Aorta (tissue), 5 donors: ENCODE results near the gene CDC42. TPM values are rescaled to one million over a fixed set of nuclear protein-coding genes. Genes with fewer than 3 reads are reported as not detected.

Experiments used
- ATAC-seq: fragments of 200-7000 bp; cut with Tn5 transposase; one replicate; pipeline ENCODE4 v1.9.1; 2022; ENCODE audit warnings: moderate library complexity; ENCODE audit not compliant: low FRiP score
- DNase-seq, 2 donors: peaks; one replicate each; pipeline ENCODE4 v3.0.0-alpha.2; 2020
- H3K27ac ChIP-seq, 2 donors: one replicate each; pipeline ENCODE4 v1.5.1; 2013; ENCODE audit warnings: low read length in 2 of 2, mild to moderate bottlenecking in 2 of 2, moderate library complexity in 2 of 2, control low read depth in 1 of 2, inconsistent platforms in 1 of 2, low read depth in 1 of 2
- H3K27me3 ChIP-seq, 2 donors: one replicate each; pipeline ENCODE4 v1.6.1; 2013; ENCODE audit warnings: control low read depth in 1 of 2, low read length in 1 of 2, mild to moderate bottlenecking in 1 of 2, moderate library complexity in 1 of 2; ENCODE audit not compliant: insufficient read depth in 2 of 2, control insufficient read depth in 1 of 2
- H3K36me3 ChIP-seq, 2 donors: one replicate each; pipeline ENCODE4 v1.6.1; 2013; ENCODE audit warnings: control low read depth in 1 of 2, low read length in 1 of 2, mild to moderate bottlenecking in 1 of 2; ENCODE audit not compliant: insufficient read depth in 2 of 2, control insufficient read depth in 1 of 2
- H3K4me1 ChIP-seq, 2 donors: one replicate each; pipeline ENCODE4 v1.6.1; 2013; ENCODE audit warnings: low read length in 2 of 2, control low read depth in 1 of 2, mild to moderate bottlenecking in 1 of 2, moderate library complexity in 1 of 2; ENCODE audit not compliant: insufficient read depth in 2 of 2, control insufficient read depth in 1 of 2
- H3K4me3 ChIP-seq, 2 donors: one replicate each; pipeline ENCODE4 v1.5.1; 2013; ENCODE audit warnings: low read length in 2 of 2, control low read depth in 1 of 2, mild to moderate bottlenecking in 1 of 2
- H3K9me3 ChIP-seq: one replicate; pipeline ENCODE4 v1.6.1; 2013; ENCODE audit warnings: mild to moderate bottlenecking, low read length; ENCODE audit not compliant: control insufficient read depth
- WGBS, 2 donors: extraction: QIAGEN DNeasy Blood & Tissue Kit; methylation state at CpG; one replicate each; pipeline ENCODE4 v1.1.7; 2013; 5-methylcytosine and 5-hydroxymethylcytosine counted together
- intact Hi-C, 2 donors: fragments of 100-400 bp; cut with DNase I; formaldehyde crosslinking; loops; one replicate each; pipeline versions ENCODE4 v1.14.2 to v1.15.0; 2022
- polyA plus RNA-seq, 2 donors: library from polyadenylated mRNA; stranded (reverse); fragments of 200-250 nt; gene quantifications; one replicate each; pipeline ENCODE4 v1.2.3, GENCODE V29; 2013
- total RNA-seq, 2 donors: library from RNA; stranded (reverse); fragmentation: NEBNext Ultra II Directional; extraction: Animal tissue kit (Norgen Biotek cat#: 25700); gene quantifications; one replicate each; pipeline ENCODE4 v1.2.1, GENCODE V29; 2021
- donor health status: healthy with polysubstance abuse.
- donor health status: Bipolar disorder and iron deficiency.
- donor health status: DM: no; HTN: no; CAD: no.
- donor health status: DM: no; HTN: no; CAD: no.
- donor health status: DM: yes; HTN: yes; CAD: no.

CDC42 gene
- total and polyA plus RNA-seq, 4 donors: 123 to 211 (median 190) TPM

- no peaks in the 10 kb centered on the region for H3K36me3 ChIP-seq
These were observed 62.8 kb downstream of the CDC42 start for GRCh38 chr1:22115286-22115685.

GRCh38 chr1:22117238-22117637, 64.7 kb downstream of the CDC42 start:
- no peak overlapping the region for H3K4me3 ChIP-seq
- no peaks in the 10 kb centered on the region for H3K36me3 ChIP-seq
- no peak for ATAC-seq
- 48 to 56% methylated on average over 4 of the region's 4 CpGs for WGBS, 2 donors
- no peaks in the 10 kb centered on the region for H3K4me1 ChIP-seq
- H3K27ac ChIP-seq: no peak overlapping the region
- DNase-seq: no peak
- intact Hi-C loops: no loop called here
- no peaks in the 10 kb centered on the region for H3K27me3 ChIP-seq
- no peaks in the 10 kb centered on the region for H3K9me3 ChIP-seq

More at GRCh38 chr1:22115286-22115685, 62.8 kb downstream of the CDC42 start:
- WGBS, 2 donors: 76 to 80% methylated on average over 6 of the region's 6 CpGs
- H3K9me3 ChIP-seq: no peaks in the 10 kb centered on the region
- no peak overlapping the region for H3K4me3 ChIP-seq
- H3K27me3 ChIP-seq: no peaks in the 10 kb centered on the region
- DNase-seq (no peak), ATAC-seq (no peak)
- H3K4me1 ChIP-seq: no peaks in the 10 kb centered on the region
- intact Hi-C loops: no loop called here
- H3K27ac ChIP-seq: no peak overlapping the region

GRCh38 chr1:22117851-22118250, 65.3 kb downstream of the CDC42 start:
- Histone ChIP-seq H3K4me3 (no peak overlapping the region), H3K36me3 (no peaks in the 10 kb centered on the region), H3K27me3 (no peaks in the 10 kb centered on the region), H3K4me1 (no peaks in the 10 kb centered on the region), H3K27ac (no peak overlapping the region), H3K9me3 (no peaks in the 10 kb centered on the region)
- WGBS, 2 donors: 39 to 55% methylated on average over 5 of the region's 5 CpGs
- intact Hi-C loops: no loop called here
- no peak for ATAC-seq
- no peak for DNase-seq

- H3K27me3 ChIP-seq: no peaks in the 10 kb centered on the region
- no peaks in the 10 kb centered on the region for H3K9me3 ChIP-seq
- ATAC-seq: no peak
- H3K36me3 ChIP-seq: no peaks in the 10 kb centered on the region
- DNase-seq: no peak
- intact Hi-C loops: no loop called here
- no peak overlapping the region for H3K27ac ChIP-seq
- no peak overlapping the region for H3K4me3 ChIP-seq
- H3K4me1 ChIP-seq: no peaks in the 10 kb centered on the region
- 80 to 92% methylated on average over 8 of the region's 8 CpGs for WGBS, 2 donors
These were observed 65.9 kb downstream of the CDC42 start for GRCh38 chr1:22118291-22118992.

- DNase-seq (no peak), ATAC-seq (no peak)
- no peaks in the 10 kb centered on the region for H3K9me3 ChIP-seq
- 94 to 95% methylated on average over 44 of the region's 44 CpGs for WGBS, 2 donors
- no peaks in the 10 kb centered on the region for H3K36me3 ChIP-seq
- H3K27me3 ChIP-seq: no peaks in the 10 kb centered on the region
- H3K4me3 ChIP-seq: no peak overlapping the region
- intact Hi-C loops: no loop called here
- H3K4me1 ChIP-seq: no peaks in the 10 kb centered on the region
- no peak overlapping the region for H3K27ac ChIP-seq
These were observed 67.3 kb downstream of the CDC42 start for GRCh38 chr1:22119626-22120468.

- 82 to 85% methylated on average over 11 of the region's 11 CpGs for WGBS, 2 donors
- Histone ChIP-seq H3K27me3 (no peaks in the 10 kb centered on the region), H3K36me3 (no peaks in the 10 kb centered on the region), H3K9me3 (no peaks in the 10 kb centered on the region), H3K4me3 (no peak overlapping the region), H3K4me1 (no peaks in the 10 kb centered on the region), H3K27ac (no peak overlapping the region)
- intact Hi-C loops: no loop called here
- ATAC-seq: no peak
- DNase-seq: no peak
These were observed 67.9 kb downstream of the CDC42 start for GRCh38 chr1:22120469-22120790.

GRCh38 chr1:22121421-22121911, 69.0 kb downstream of the CDC42 start:
- H3K9me3 ChIP-seq: no peaks in the 10 kb centered on the region
- no peak overlapping the region for H3K4me3 ChIP-seq
- H3K27me3 ChIP-seq: no peaks in the 10 kb centered on the region
- no peak overlapping the region for H3K27ac ChIP-seq
- H3K36me3 ChIP-seq: no peaks in the 10 kb centered on the region
- 80 to 81% methylated on average over 15 of the region's 15 CpGs for whole genome bisulfite sequencing, 2 donors
- intact Hi-C loops: no loop called here
- no peaks in the 10 kb centered on the region for H3K4me1 ChIP-seq
- no peak for DNase-seq
- no peak for ATAC-seq

- intact Hi-C loops: no loop called here
- Histone ChIP-seq H3K4me1 (no peaks in the 10 kb centered on the region), H3K9me3 (no peaks in the 10 kb centered on the region), H3K27me3 (no peaks in the 10 kb centered on the region), H3K36me3 (no peaks in the 10 kb centered on the region), H3K4me3 (no peak overlapping the region), H3K27ac (no peak overlapping the region)
- WGBS, 2 donors: 76 to 77% methylated on average over 21 of the region's 21 CpGs
- DNase-seq (no peak), ATAC-seq (no peak)
These were observed 70.0 kb downstream of the CDC42 start for GRCh38 chr1:22122273-22123070.
